Stomach (tissue), 9 donors: ENCODE measurements around the gene TF. TPM values are rescaled to one million over a fixed set of nuclear protein-coding genes. Genes with fewer than 3 reads are reported as not detected.

ENCODE experiments used
- DNase-seq, 2 donors: peaks; one replicate each; pipeline versions ENCODE4 v3.0.0 to v3.0.0-alpha.2; 2013 to 2019
- H3K27ac ChIP-seq, 5 donors: fragments of 200-600 bp in 4 of 5; sonication (generic) in 4 of 5; one replicate each; pipeline ENCODE4 v1.5.1; 2013 to 2019; ENCODE audit warnings: mild to moderate bottlenecking in 1 of 5, moderate library complexity in 1 of 5
- H3K27me3 ChIP-seq, 3 donors: fragments of 200-600 bp; sonication (generic); one replicate each; pipeline ENCODE4 v1.5.1; 2017 to 2019; ENCODE audit warnings: mixed run types in 1 of 3
- H3K36me3 ChIP-seq, 4 donors: fragments of 200-600 bp; sonication (generic); 1 replicate in 3 of 4; 2 replicates in 1 of 4; pipeline ENCODE4 v1.5.1; 2016 to 2019
- H3K4me1 ChIP-seq, 4 donors: fragments of 200-600 bp; sonication (generic); one replicate each; pipeline ENCODE4 v1.5.1; 2016 to 2019
- H3K4me3 ChIP-seq, 4 donors: fragments of 200-600 bp; sonication (generic) in 3 of 4; one replicate each; pipeline ENCODE4 v1.5.1; 2016 to 2019; ENCODE audit warnings: mild to moderate bottlenecking in 1 of 4
- H3K9me3 ChIP-seq, 4 donors: fragments of 200-600 bp; sonication (generic); one replicate each; pipeline ENCODE4 v1.5.1; 2016 to 2019
- CTCF ChIP-seq, 7 experiments: fragments of 450-650 bp in 4 of 7; fragments of 200-600 bp in 3 of 7; sonication (generic) in 3 of 7; IDR thresholded peaks; one replicate each; pipeline ENCODE4 v1.5.1; 2016 to 2019; ENCODE audit warnings: antibody characterized with exemption in 7 of 7, control low read depth in 2 of 7, mild to moderate bottlenecking in 1 of 7
- EP300 ChIP-seq: sonication (generic); formaldehyde crosslinking; IDR thresholded peaks from one replicate; pipeline ENCODE4 v1.6.1; 2017; ENCODE audit warnings: antibody characterized with exemption
- POLR2A ChIP-seq, 4 donors: fragments of 450-650 bp; IDR thresholded peaks; one replicate each; pipeline ENCODE4 v1.6.1; 2016; ENCODE audit warnings: antibody characterized with exemption in 4 of 4, control low read depth in 2 of 4, mild to moderate bottlenecking in 1 of 4, moderate library complexity in 1 of 4
- POLR2AphosphoS5 ChIP-seq, 3 donors: sonication (generic); formaldehyde crosslinking; IDR thresholded peaks; one replicate each; pipeline ENCODE4 v1.6.1; 2016; ENCODE audit warnings: antibody characterized with exemption in 3 of 3
- WGBS, 5 donors: extraction: QIAGEN DNeasy Blood & Tissue Kit in 3 of 5; methylation state at CpG; one replicate each; pipeline versions ENCODE4 v1.1.5 to v1.1.7; 2013 to 2018; 5-methylcytosine and 5-hydroxymethylcytosine counted together
- intact Hi-C: fragments of 100-400 bp; cut with DNase I; formaldehyde crosslinking; loops from one replicate; pipeline ENCODE4 v1.15.1; 2023; ENCODE audit warnings: low total_unique reads
- polyA plus RNA-seq, 3 donors: library from polyadenylated mRNA; stranded (reverse); fragments of 200-250 nt; gene quantifications; one replicate each; pipeline ENCODE4 v1.2.3, GENCODE V29; 2013
- total RNA-seq, 5 donors: library from RNA; depleted of rRNA; stranded (reverse); fragments of >200 nt; gene quantifications; one replicate each; pipeline versions ENCODE4 v1.1.0 to v1.2.3, GENCODE V29; 2014 to 2016
- donor health status: healthy with polysubstance abuse.
- donor health status: Bipolar disorder and iron deficiency.
- donor health status: healthy.

TF gene
- total and polyA plus RNA-seq, 8 donors: under 0.01 to 16.2 (median 0.68) TPM; not detected in 1

GRCh38 chr3:133781570-133781969 lies 35.4 kb downstream of the TF start:
- intact Hi-C loops: no loop called here
- no peak for TF ChIP-seq POLR2AphosphoS5 (IDR thresholded peaks at IDR 0.05)
- no peak for TF ChIP-seq CTCF (IDR thresholded peaks at IDR 0.05)
- TF ChIP-seq POLR2A (IDR thresholded peaks at IDR 0.05): no peak
- no peak for TF ChIP-seq EP300
- Histone ChIP-seq H3K27me3 (peaks cover 0 to 6% (median 4%) of the 10 kb centered on the region in 3 donors), H3K36me3 (no peaks in the 10 kb centered on the region), H3K4me1 (no peaks in the 10 kb centered on the region), H3K27ac (no peak overlapping the region), H3K4me3 (no peak overlapping the region), H3K9me3 (peaks cover 0 to 4% (median 0%) of the 10 kb centered on the region in 4 donors)
- DNase-seq: no peak

DNA sequence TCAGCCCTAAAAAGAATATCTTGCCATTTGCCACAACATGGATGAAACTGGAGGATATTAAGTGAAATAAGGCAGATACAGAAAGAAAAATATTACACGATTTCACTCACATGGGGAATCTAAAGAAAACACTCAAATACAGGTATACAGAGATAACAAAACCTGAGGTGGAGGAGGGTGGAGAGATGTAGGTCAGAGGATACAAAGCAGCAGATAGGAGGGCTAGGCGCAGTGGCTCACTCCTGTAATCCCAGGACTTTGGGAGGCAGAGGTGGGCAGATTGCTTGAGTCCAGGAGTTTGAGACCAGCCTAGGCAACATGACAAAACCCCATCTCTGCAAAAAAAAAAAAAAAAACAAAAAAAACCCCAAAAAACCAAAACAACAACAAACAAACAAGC lies 36.3 kb downstream of the TF start:
- peaks cover 0 to 4% (median 0%) of the 10 kb centered on the region in 4 donors for H3K9me3 ChIP-seq
- WGBS, 5 donors: 56 to 79% (median 67%) methylated on average over 2 of the region's 2 CpGs
- H3K27me3 ChIP-seq: peaks cover 0 to 6% (median 4%) of the 10 kb centered on the region in 3 donors
- no peak overlapping the region for H3K27ac ChIP-seq
- DNase-seq: no peak
- no peaks in the 10 kb centered on the region for H3K4me1 ChIP-seq
- H3K36me3 ChIP-seq: no peaks in the 10 kb centered on the region
- TF ChIP-seq POLR2AphosphoS5 (IDR thresholded peaks at IDR 0.05) (no peak), EP300 (no peak), POLR2A (IDR thresholded peaks at IDR 0.05) (no peak), CTCF (IDR thresholded peaks at IDR 0.05) (no peak)
- intact Hi-C loops: no loop called here
- H3K4me3 ChIP-seq: no peak overlapping the region

- Histone ChIP-seq H3K4me1 (no peaks in the 10 kb centered on the region), H3K36me3 (no peaks in the 10 kb centered on the region), H3K27ac (no peak overlapping the region), H3K27me3 (peaks cover 0 to 6% (median 4%) of the 10 kb centered on the region in 3 donors), H3K4me3 (no peak overlapping the region), H3K9me3 (peaks cover 0 to 4% (median 0%) of the 10 kb centered on the region in 4 donors)
- TF ChIP-seq POLR2AphosphoS5 (IDR thresholded peaks at IDR 0.05) (no peak), POLR2A (IDR thresholded peaks at IDR 0.05) (no peak), CTCF (IDR thresholded peaks at IDR 0.05) (no peak), EP300 (no peak)
- DNase-seq: no peak
- WGBS, 5 donors: 28 to 74% (median 47%) methylated on average over 31 to 32 of the region's 32 CpGs
- intact Hi-C loops: no loop called here
Observed at GRCh38 chr3:133783762-133784161, 37.6 kb downstream of the TF start.

DNA sequence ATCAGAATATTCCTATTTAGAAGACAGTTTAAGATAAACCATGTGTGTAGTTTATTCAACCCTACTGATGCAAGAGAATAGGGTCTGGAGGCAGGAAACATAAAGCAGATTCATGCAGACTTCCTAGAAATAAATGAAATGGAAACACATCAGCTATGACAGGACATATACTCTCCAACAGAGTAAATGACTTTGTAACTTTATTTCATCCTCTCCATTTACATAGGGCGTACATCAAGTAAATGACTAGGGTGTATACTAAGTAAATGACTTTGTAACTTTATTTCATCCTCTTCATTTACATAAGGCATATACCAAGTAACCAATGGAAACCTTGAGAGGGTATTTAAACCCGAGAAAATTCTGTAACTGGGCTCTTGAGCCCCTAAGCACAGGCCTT lies 41.8 kb downstream of the TF start:
- Histone ChIP-seq H3K4me3 (no peak overlapping the region), H3K27ac (no peak overlapping the region), H3K9me3 (peaks cover 0 to 17% (median 8%) of the 10 kb centered on the region in 4 donors), H3K4me1 (no peaks in the 10 kb centered on the region), H3K36me3 (no peaks in the 10 kb centered on the region), H3K27me3 (peaks cover 0 to 6% (median 4%) of the 10 kb centered on the region in 3 donors)
- intact Hi-C loops: no loop called here
- no peak for DNase-seq
- TF ChIP-seq EP300 (no peak), CTCF (IDR thresholded peaks at IDR 0.05) (no peak), POLR2AphosphoS5 (IDR thresholded peaks at IDR 0.05) (no peak), POLR2A (IDR thresholded peaks at IDR 0.05) (no peak)
- WGBS, 5 donors: 69 to 77% (median 72%) methylated on average over 2 of the region's 2 CpGs
